HEK293 (cell line): Measurements from ENCODE around the gene CCDC181.

ENCODE experiments used
- CTCF ChIP-seq: fragments of 450-650 bp; formaldehyde crosslinking; IDR thresholded peaks from 2 replicates; pipeline ENCODE4 v1.5.1; 2016; ENCODE audit warnings: missing biosample characterization, missing genetic modification characterization
- ELK4 ChIP-seq: IDR thresholded peaks from 2 replicates; pipeline ENCODE4 v1.6.1; 2011; ENCODE audit warnings: mild to moderate bottlenecking, low read depth, low read length, borderline replicate concordance
- PBX3 ChIP-seq: sonication (generic); formaldehyde crosslinking; IDR thresholded peaks from 2 replicates; pipeline ENCODE4 v1.8.1; 2022; ENCODE audit warnings: mild to moderate bottlenecking, moderate library complexity, missing genetic modification reagents
- REST ChIP-seq: fragments of 450-650 bp; formaldehyde crosslinking; IDR thresholded peaks from 2 replicates; pipeline ENCODE4 v1.5.1; 2016; ENCODE audit warnings: missing biosample characterization, missing genetic modification characterization
- YY1 ChIP-seq: fragments of 450-650 bp; formaldehyde crosslinking; IDR thresholded peaks from 2 replicates; pipeline ENCODE4 v1.5.1; 2018; ENCODE audit warnings: missing biosample characterization, missing genetic modification characterization
- ZBTB20 ChIP-seq: fragments of 450-650 bp; formaldehyde crosslinking; IDR thresholded peaks from 2 replicates; pipeline ENCODE4 v1.5.1; 2016; ENCODE audit warnings: missing biosample characterization, missing genetic modification characterization
- ZNF121 ChIP-seq: fragments of 450-650 bp; formaldehyde crosslinking; IDR thresholded peaks from 2 replicates; pipeline ENCODE4 v1.5.1; 2016; ENCODE audit warnings: missing biosample characterization, missing genetic modification characterization
- ZNF16 ChIP-seq: fragments of 450-650 bp; formaldehyde crosslinking; IDR thresholded peaks from 2 replicates; pipeline ENCODE4 v1.5.1; 2016; ENCODE audit warnings: low read depth, missing biosample characterization, missing genetic modification characterization
- ZNF214 ChIP-seq: fragments of 450-650 bp; formaldehyde crosslinking; IDR thresholded peaks from 2 replicates; pipeline ENCODE4 v1.5.1; 2017; ENCODE audit warnings: missing biosample characterization, mild to moderate bottlenecking, missing genetic modification characterization, borderline replicate concordance
- ZNF335 ChIP-seq: fragments of 450-650 bp; formaldehyde crosslinking; conservative IDR thresholded peaks from 2 replicates; pipeline ENCODE4 v1.5.1; 2016; ENCODE audit warnings: missing biosample characterization, missing genetic modification characterization
- ZNF555 ChIP-seq: fragments of 450-650 bp; formaldehyde crosslinking; conservative IDR thresholded peaks from 2 replicates; pipeline ENCODE4 v1.5.1; 2017; ENCODE audit warnings: missing biosample characterization, mild to moderate bottlenecking, missing genetic modification characterization, inconsistent platforms
- ZNF670 ChIP-seq: fragments of 450-650 bp; formaldehyde crosslinking; IDR thresholded peaks from 2 replicates; pipeline ENCODE4 v1.5.1; 2016; ENCODE audit warnings: missing biosample characterization, missing genetic modification characterization, low read depth

- TF ChIP-seq CTCF (tag by site-specific recombination): no peak
- no peak for TF ChIP-seq ZNF555 (tag by site-specific recombination)
- no peak for TF ChIP-seq ZNF121 (tag by site-specific recombination)
- TF ChIP-seq ZNF16 (tag by site-specific recombination): no peak
- TF ChIP-seq ZNF214 (tag by site-specific recombination): no peak
- no peak for TF ChIP-seq ZNF670 (tag by site-specific recombination)
- TF ChIP-seq REST (tag by site-specific recombination): no peak
- TF ChIP-seq ZBTB20 (tag by site-specific recombination): no peak
- TF ChIP-seq ZNF335 (tag by site-specific recombination): no peak
- TF ChIP-seq YY1 (tag by site-specific recombination): no peak
- no peak for TF ChIP-seq PBX3 (CRISPR knock-in tag)
- TF ChIP-seq ELK4: no peak
These were observed 12.3 kb downstream of the CCDC181 start for GRCh38 chr1:169414952-169415351.
